Measurements from ENCODE around the gene LILRA6.

GRCh38 chr19:54218960-54219661 lies 23.5 kb downstream of the LILRA6 start:
- TF ChIP-seq POLR2AphosphoS5 (IDR thresholded peaks at IDR 0.05; ENCODE audit: borderline replicate concordance, low read depth, low read length) (no peak), EZH2 (IDR thresholded peaks at IDR 0.05) (no peak), FOXP2 (optimal IDR thresholded peaks at IDR 0.05; ENCODE audit: control extremely low read depth, extremely low read length, insufficient read depth) (no peak)
